GM12801 (cell line): ENCODE results near the gene TATDN2.

Source experiments
- CTCF ChIP-seq: IDR thresholded peaks from one replicate; pipeline ENCODE4 v1.5.1; 2011; ENCODE audit warnings: control low read depth; ENCODE audit not compliant: insufficient read length; ENCODE audit errors: extremely low read depth

The TATDN2 gene

GRCh38 chr3:10309736-10310135 is 61.5 kb downstream of the TATDN2 start:
- TF ChIP-seq CTCF, result no peak

GRCh38 chr3:10310578-10310977 is 62.3 kb downstream of the TATDN2 start:
- TF ChIP-seq CTCF, result no peak

GRCh38 chr3:10311710-10312109 is 63.5 kb downstream of the TATDN2 start:
- TF ChIP-seq CTCF, result no peak

- no peak for TF ChIP-seq CTCF
Observed at GRCh38 chr3:10312391-10312790, 64.1 kb downstream of the TATDN2 start.

- TF ChIP-seq CTCF, result no peak
Observed at GRCh38 chr3:10312861-10313260, 64.6 kb downstream of the TATDN2 start.

GRCh38 chr3:10315101-10315500 is 66.8 kb downstream of the TATDN2 start:
- TF ChIP-seq CTCF, result no peak

- TF ChIP-seq CTCF, result no peak
Observed at GRCh38 chr3:10315771-10316344, 67.6 kb downstream of the TATDN2 start.
